ENCODE results near the gene FOXL2NB.

Gene FOXL2NB

DNA sequence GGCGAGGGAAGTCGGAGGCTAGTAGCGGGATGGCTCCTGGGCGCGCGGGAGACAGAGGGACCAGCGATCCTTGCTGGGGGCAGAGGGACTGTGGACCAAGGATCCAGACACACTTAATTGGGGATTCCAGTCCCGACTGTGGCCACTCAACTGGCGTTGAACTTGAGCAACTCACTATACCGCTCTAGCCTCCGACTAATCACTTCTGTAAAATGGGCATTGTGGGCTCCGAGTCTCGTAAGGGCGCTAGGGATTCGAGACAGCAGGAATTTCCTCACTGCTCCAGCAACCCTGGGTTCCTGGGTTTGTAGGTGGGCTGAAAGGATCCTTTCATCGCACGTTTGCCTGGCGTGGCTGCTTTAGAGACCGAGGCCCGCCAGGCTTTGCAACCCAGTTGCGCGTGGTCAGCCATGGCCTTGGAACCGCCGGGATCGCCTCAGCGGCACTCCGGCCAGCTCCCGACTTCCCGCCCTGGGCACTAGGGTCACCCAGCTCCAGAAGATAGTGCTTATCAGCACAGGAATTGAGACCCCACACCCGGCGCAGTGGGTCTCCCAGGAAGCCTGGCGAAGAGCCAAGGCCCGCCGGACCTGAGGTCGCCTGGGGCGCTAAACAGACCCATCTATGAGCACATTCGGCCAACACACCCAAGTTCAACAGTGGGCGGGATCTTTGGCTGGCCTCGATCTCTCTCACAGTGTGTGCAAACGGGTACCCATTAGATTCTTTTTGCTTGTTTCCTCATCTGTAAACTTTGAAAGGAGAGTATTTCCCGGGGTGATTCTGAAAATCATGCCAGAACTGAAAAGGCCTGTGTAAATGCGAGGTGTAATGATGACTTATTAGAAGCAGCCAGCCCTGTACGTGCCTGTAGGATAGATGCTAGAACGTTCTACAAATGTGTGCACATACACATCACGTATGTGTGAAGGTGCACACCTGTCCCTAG, 10.0 kb upstream of the FOXL2NB start:
- peaks cover 95% of the 10 kb centered on the region for H3K27me3 Mint-ChIP-seq
- no peak overlapping the region for H3K27ac Mint-ChIP-seq
- H3K4me3 Mint-ChIP-seq, result peak overlapping the region; percentile 76
- no peaks in the 10 kb centered on the region for H3K36me3 Mint-ChIP-seq (ENCODE audit: low read depth)
- peaks cover 45% of the 10 kb centered on the region for H3K4me1 Mint-ChIP-seq (ENCODE audit: low read depth)
- H3K9me3 Mint-ChIP-seq, result no peaks in the 10 kb centered on the region
- intact Hi-C loops (cut with micrococcal nuclease), result loop anchor here (1.0 to 10.0 kb wide), 4 partner anchors 345 to 612 kb away; partner anchors contain the start of genes CEP70, COPB2 and NME9

DNA sequence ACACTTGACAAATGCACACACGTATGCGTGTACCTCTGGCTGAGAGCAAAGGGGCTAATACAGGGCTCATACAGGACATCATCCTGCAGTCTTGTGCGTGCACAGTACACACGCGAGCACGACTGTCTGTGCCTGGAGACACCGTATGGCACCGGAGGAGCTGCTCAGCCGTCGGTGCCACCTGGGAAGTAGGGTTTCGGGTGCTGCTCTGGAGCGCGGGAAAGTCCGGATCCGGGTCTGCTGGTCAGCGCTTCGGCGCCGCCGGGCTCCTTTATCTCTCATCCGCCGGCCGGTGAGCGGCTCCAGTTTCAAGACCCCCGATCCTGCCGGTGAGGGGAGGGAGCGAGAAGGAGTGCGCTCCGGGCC, 9.3 kb upstream of the FOXL2NB start:
- no peaks in the 10 kb centered on the region for H3K36me3 Mint-ChIP-seq (ENCODE audit: low read depth)
- H3K4me3 Mint-ChIP-seq, result no peak overlapping the region
- H3K4me1 Mint-ChIP-seq (ENCODE audit: low read depth), result peaks cover 45% of the 10 kb centered on the region
- intact Hi-C loops (cut with micrococcal nuclease), result loop anchor here (5.0 to 10.0 kb wide), 3 partner anchors 345 to 613 kb away; partner anchors contain the start of genes CEP70, COPB2 and NME9
- H3K9me3 Mint-ChIP-seq, result no peaks in the 10 kb centered on the region
- peaks cover 96% of the 10 kb centered on the region for H3K27me3 Mint-ChIP-seq
- no peak overlapping the region for H3K27ac Mint-ChIP-seq

DNA sequence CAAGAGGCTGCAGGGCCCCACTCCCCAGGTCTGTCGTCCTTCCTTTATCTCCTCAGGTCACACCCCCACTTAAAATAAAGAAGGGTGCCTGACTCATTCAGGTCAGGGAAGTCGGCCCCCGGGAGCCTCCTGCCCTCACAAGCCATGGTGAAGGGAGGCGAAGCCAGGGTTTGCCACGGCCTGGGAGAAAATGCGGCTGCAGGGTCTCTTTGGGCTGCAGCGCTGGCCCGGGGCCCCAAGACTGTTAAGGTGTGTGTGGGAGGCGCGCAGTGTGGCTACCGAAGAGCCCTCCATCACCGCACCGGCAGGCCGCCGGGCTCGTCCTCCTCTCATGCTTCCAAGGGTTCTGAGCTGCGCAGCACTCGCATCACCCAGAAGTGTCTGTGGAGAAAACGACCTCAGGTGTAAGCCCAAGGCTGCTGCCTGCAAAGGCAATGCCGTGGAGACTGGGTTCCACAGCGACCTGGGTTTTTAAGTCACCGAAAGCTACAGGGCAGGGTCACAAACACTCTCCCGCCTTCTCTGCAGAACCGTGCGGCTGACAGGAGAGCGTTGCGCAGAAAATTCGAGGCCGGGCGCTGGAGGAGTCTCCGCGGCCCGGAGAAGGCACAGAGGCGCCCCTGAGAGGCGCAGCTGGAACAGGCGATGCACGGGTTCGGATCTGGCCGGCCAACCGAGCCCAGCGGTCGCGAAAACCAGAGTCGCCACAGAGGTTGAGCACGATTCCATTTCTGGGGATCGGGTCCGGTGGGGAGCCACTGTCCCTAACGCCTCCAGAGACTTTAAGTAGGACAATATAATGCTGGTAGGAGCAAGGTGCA, 8.8 kb upstream of the FOXL2NB start:
- intact Hi-C loops (cut with micrococcal nuclease), result loop anchor here (5.0 to 10.0 kb wide), 3 partner anchors 346 to 613 kb away; partner anchors contain the start of genes CEP70, COPB2 and NME9
- peak overlapping the region; percentile 33 for H3K4me3 Mint-ChIP-seq
- peaks cover 50% of the 10 kb centered on the region for H3K4me1 Mint-ChIP-seq (ENCODE audit: low read depth)
- H3K36me3 Mint-ChIP-seq (ENCODE audit: low read depth), result no peaks in the 10 kb centered on the region
- H3K27me3 Mint-ChIP-seq, result peaks cover 96% of the 10 kb centered on the region
- H3K27ac Mint-ChIP-seq, result no peak overlapping the region
- H3K9me3 Mint-ChIP-seq, result no peaks in the 10 kb centered on the region

DNA sequence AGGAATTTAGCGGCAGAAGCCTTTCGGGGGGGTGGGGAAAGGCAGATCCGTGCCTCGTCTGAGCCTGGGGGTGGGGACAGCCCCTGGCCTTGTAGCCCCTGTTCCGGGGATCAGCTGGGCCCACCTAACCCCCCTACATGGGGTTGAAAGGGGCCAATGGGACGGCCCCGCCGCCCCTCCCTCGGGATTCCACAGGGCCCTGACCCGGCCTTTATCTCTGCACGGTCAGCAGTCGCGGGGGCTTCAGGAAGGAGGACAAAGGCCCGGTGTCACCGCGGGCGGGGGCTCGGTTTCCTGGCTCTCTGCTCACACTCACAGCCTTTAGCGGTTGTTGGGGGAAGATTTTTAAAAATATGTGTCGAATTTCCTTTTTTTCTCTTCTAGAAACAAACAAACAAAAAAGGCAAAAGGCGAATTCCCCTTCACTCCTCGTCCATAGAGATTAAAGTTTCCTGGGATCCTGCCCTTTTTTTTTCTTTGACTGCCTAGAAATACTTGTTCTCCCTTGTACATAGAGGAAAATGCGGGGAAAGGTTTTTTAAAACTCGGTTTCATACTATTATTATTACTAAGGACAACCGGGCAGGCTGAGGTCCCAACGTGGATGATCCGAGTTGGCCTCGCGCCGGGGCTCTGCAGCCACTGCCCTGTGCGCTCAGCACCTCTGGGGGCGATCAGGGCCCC, 8.0 kb upstream of the FOXL2NB start:
- Mint-ChIP-seq H3K27ac (no peak overlapping the region), H3K27me3 (peaks cover 98% of the 10 kb centered on the region), H3K4me3 (peak overlapping the region; percentile 33), H3K36me3 (ENCODE audit: low read depth) (no peaks in the 10 kb centered on the region), H3K4me1 (ENCODE audit: low read depth) (peaks cover 56% of the 10 kb centered on the region), H3K9me3 (no peaks in the 10 kb centered on the region)
- intact Hi-C loops (cut with micrococcal nuclease), result loop anchor here (5.0 to 10.0 kb wide), 3 partner anchors 347 to 614 kb away; partner anchors contain the start of genes CEP70, COPB2 and NME9

DNA sequence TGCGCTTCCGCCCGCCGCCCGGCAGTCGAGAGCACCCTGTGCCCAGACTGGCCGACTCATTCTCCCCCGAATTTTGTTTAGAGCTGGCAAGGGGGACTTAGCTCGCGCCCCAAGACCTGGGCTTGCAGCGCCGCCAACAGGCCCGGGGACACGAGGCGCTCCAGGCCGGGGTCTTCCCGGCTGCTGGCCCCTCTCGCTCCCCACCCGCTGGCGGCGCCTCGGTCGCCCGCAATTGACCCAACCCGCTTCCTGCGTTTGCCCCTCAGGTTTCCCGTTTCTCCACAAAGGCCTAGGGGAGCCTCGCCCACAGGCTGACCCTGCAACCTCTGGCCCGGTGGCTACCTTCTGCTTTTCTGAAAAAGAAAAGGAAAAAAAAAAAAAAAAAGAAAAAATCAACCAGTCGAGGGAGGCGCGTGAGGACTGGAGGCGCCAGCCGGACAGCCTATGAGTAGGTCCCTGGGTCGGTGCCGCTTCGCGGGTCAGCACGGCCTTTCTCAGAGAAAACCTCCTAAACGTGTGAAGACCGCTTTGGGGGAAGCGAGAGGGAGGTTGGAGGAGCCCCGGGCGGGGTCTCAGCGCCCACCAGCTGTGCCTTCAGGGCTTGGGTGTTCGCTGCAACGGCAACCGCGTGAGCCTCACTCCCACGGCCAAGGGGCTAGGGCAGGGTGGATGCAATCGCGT, 7.3 kb upstream of the FOXL2NB start:
- no peaks in the 10 kb centered on the region for H3K36me3 Mint-ChIP-seq (ENCODE audit: low read depth)
- intact Hi-C loops (cut with micrococcal nuclease), result loop anchor here (5.0 to 10.0 kb wide), 3 partner anchors 347 to 615 kb away; partner anchors contain the start of genes CEP70, COPB2 and NME9

DNA sequence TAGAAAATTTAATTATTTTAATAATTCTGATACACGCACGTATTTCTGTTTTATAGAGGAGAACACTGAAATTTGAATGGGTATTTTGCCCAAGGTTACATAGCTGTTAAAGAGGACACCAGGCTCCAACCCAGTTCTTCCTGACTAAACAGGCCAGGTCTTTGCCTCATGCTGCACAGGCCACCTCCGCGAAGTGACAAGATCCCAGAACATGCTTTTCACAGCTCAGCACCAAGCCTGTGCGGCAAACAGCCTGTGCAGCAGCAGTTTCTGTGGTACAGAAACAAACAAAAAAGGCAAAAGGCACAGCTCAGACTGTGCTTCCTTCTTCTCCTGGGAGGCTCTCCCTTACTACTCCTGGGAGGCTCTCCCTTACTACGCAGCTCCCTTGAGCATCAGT, 6.6 kb upstream of the FOXL2NB start:
- Mint-ChIP-seq H3K9me3 (no peaks in the 10 kb centered on the region), H3K36me3 (ENCODE audit: low read depth) (no peaks in the 10 kb centered on the region), H3K27ac (no peak overlapping the region), H3K4me1 (ENCODE audit: low read depth) (peaks cover 70% of the 10 kb centered on the region), H3K27me3 (peaks cover 100% of the 10 kb centered on the region), H3K4me3 (no peak overlapping the region)
- intact Hi-C loops (cut with micrococcal nuclease), result no loop called here

More for the DNA sequence above, 7.3 kb upstream of the FOXL2NB start:
- Mint-ChIP-seq H3K4me1 (ENCODE audit: low read depth) (peaks cover 63% of the 10 kb centered on the region), H3K27ac (no peak overlapping the region), H3K9me3 (no peaks in the 10 kb centered on the region), H3K4me3 (peak overlapping the region; percentile 17), H3K27me3 (peaks cover 98% of the 10 kb centered on the region)

DNA sequence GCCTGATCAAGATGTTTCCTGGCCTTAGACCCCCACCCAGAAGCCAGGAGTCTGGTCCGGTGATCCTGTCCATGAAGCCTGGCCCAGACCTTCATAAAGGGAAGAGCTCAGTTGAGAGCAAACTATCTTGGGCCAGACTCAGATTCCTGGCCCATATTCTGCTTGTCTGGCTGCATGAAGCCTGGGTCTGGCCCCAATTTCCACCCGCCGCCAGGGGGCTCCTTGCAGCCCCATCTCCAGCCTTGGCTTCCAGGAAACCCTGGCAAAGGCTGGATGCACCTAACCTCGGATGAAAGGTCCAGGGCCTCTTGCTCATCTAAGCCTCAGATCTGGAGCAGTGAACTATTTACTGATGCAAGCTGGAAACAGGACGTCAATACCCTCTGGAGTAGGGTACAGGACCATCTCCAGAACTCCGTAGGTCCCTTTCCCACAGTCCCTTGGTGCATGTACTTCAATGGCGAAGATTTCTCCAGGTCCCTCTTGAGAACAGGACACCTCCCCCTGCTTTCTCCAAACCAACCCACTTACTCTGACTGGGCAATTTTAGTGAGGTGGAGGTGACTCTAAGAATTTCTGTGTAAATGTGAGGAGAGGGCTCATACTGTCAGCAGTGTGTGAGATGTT, 5.6 kb upstream of the FOXL2NB start:
- intact Hi-C loops (cut with micrococcal nuclease), result loop anchor here (1.0 kb wide), 1 partner anchor 388 kb away; no protein-coding TSS in a partner anchor
- Mint-ChIP-seq H3K4me1 (ENCODE audit: low read depth) (peaks cover 61% of the 10 kb centered on the region), H3K4me3 (no peak overlapping the region), H3K27ac (no peak overlapping the region), H3K9me3 (no peaks in the 10 kb centered on the region), H3K27me3 (peaks cover 96% of the 10 kb centered on the region), H3K36me3 (ENCODE audit: low read depth) (no peaks in the 10 kb centered on the region)

DNA sequence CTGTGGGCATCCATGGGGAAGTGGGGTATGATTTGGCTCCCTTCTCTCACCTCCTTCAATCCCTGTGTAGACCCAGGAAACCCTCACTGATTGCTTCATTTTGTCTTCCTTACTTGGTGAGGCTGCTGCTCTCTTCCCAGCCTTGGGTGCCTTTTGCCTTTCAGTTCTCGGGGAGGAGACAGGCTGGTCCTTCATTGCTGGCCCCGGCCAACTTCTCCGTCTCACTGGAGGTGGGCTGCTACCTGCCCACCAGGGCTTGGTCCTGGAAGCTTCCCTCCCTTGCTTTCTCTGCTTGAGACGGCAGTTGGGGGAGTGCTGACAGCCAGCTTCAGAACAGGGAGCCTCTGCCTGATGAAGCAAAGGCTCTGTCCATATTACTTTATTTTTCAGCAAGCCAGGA, 4.7 kb upstream of the FOXL2NB start:
- Mint-ChIP-seq H3K9me3 (no peaks in the 10 kb centered on the region), H3K27ac (no peak overlapping the region), H3K4me3 (no peak overlapping the region), H3K4me1 (ENCODE audit: low read depth) (peaks cover 60% of the 10 kb centered on the region), H3K27me3 (peaks cover 96% of the 10 kb centered on the region), H3K36me3 (ENCODE audit: low read depth) (no peaks in the 10 kb centered on the region)
- intact Hi-C loops (cut with micrococcal nuclease), result no loop called here

DNA sequence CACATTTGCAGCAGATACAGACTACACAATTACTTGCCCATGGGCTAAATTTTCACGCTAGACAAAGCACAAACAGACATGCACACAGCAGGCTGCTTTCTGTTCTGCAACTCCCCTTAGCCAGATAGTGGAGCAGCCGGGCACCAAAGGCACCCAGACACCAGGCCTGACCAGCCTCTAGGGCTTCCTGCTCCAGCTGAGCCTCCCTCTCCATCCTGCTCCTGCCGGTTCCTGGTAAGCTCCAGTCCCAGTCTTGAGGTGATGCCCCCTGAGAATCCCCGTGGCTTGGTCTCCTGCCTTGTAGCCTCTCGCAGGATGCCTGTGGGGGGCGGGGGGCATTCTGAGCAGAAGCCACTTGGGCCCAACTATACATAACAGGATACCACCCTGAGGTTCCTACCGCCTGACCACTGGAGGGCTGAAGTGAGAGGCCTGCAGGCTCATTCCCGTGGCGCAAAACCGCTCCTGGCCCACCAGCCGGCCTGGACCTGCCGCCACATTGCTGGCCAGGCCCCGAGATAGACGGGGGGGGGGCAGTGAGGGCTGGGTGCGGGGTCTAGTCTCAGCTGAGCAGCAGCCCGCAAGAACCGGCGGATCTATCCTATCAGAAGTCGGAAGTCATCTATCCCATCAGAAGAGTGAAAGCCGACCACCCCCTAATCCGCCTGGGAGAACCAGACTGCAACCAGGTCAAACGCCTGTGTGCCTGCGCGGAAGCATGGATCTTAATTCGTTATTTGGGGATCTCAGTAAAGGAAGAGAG, 4.0 kb upstream of the FOXL2NB start:
- Mint-ChIP-seq H3K27me3 (peaks cover 96% of the 10 kb centered on the region), H3K9me3 (no peaks in the 10 kb centered on the region), H3K4me1 (ENCODE audit: low read depth) (peaks cover 57% of the 10 kb centered on the region), H3K36me3 (ENCODE audit: low read depth) (no peaks in the 10 kb centered on the region), H3K4me3 (no peak overlapping the region), H3K27ac (no peak overlapping the region)
- intact Hi-C loops (cut with micrococcal nuclease), result no loop called here

DNA sequence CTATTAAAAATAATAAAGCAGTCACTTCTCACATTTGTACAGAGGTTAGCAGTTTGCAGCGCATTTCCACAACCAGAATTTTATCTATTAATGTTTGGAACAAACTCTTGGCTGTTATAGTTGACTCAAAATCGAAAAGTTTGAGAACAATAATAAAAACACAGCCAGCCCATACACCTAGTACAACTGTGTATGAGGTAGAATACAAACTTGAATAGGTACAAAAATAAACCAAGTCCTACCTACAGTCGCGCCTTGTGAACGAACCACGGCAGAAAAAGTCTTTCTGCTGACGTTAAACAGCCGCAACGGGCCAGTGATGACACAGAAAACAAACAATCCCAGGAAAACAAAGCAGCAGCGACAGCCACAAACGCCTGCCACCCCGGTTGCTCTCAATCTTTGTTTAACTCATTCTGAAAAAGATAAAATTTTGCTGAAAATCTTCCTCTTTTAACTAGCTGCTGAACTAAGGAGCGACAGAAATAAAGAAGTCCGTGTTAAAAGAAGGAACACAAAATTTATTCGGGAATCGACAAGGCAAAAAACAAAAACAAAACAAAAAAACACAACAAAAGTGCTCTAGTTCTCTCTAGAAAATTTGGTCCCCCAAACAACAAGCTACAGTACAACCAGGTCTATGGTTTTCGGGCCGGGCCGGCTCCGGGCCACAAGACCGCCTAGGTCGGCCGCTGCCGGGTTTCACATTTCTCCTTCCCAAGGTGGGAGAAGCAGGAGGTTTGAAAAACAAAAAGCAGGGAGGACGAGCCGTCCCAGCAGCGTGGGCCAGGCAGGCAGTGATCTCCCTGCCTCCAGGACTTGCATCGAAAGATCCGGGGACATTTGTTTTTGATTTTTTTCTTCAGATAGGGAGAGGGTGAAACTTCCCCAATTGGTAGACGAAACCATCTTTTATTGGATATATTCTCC, 3.0 kb upstream of the FOXL2NB start:
- Mint-ChIP-seq H3K36me3 (ENCODE audit: low read depth) (no peaks in the 10 kb centered on the region), H3K27me3 (peaks cover 96% of the 10 kb centered on the region), H3K9me3 (no peaks in the 10 kb centered on the region), H3K4me1 (ENCODE audit: low read depth) (peaks cover 49% of the 10 kb centered on the region), H3K4me3 (peak overlapping the region; percentile 63), H3K27ac (no peak overlapping the region)
- intact Hi-C loops (cut with micrococcal nuclease), result no loop called here

DNA sequence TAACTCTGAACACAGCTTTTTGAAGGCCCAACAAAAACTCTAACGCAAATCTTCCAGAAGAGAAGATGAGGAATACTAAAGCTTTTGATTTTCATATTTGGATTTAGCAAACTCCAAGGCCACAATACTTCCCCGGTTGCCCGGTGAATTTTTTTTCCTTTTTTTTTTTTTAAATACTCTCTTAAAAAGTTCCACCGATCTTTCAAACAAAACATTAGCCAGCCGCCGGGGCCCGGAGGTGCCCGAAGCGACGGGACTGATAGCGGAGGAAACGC, 2.4 kb upstream of the FOXL2NB start:
- intact Hi-C loops (cut with micrococcal nuclease), result no loop called here
- Mint-ChIP-seq H3K4me3 (peak overlapping the region; percentile 70), H3K4me1 (ENCODE audit: low read depth) (peaks cover 49% of the 10 kb centered on the region), H3K9me3 (no peaks in the 10 kb centered on the region), H3K36me3 (ENCODE audit: low read depth) (no peaks in the 10 kb centered on the region), H3K27me3 (peaks cover 96% of the 10 kb centered on the region), H3K27ac (no peak overlapping the region)
